Measurements from ENCODE around the gene PIGU. TPM values are rescaled to one million over a fixed set of nuclear protein-coding genes. Genes with fewer than 3 reads are reported as not detected.
"Not testable (repeated sequence)": the region's sequence is repeated elsewhere in the genome, so short reads cannot be mapped to it uniquely, and the experiment has no call there.

The PIGU gene
- total and polyA plus RNA-seq, 7 donors, result 9.5 to 34.2 (median 15.0) TPM

- intact Hi-C loops (cut with DNase I), result no loop called here
- peak overlapping the region; percentile 81 for H3K27ac ChIP-seq
- no peak for ATAC-seq
Measured at GRCh38 chr20:34675561-34675960, 1.3 kb downstream of the PIGU start.

GRCh38 chr20:34673412-34673811 lies 3.5 kb downstream of the PIGU start:
- DNase-seq (no peak), ATAC-seq (no peak)
- Histone ChIP-seq H3K27me3 (ENCODE audit: insufficient read depth in 3 of 3, low read length in 2 of 3) (no peaks in the 10 kb centered on the region), H3K9me3 (no peaks in the 10 kb centered on the region), H3K36me3 (ENCODE audit: insufficient read depth in 1 of 2, low read depth in 1 of 2) (no peaks in the 10 kb centered on the region), H3K27ac (no peak overlapping the region), H3K4me1 (peaks cover 12% of the 10 kb centered on the region), H3K4me3 (no peak overlapping the region)
- no peak for TF ChIP-seq CTCF (IDR thresholded peaks at IDR 0.05)
- WGBS, 3 donors, result 89 to 93% (median 89%) methylated on average over 5 of the region's 5 CpGs
- intact Hi-C loops (cut with DNase I), result no loop called here

More at GRCh38 chr20:34675561-34675960, 1.3 kb downstream of the PIGU start:
- DNase-seq, result no peak
- H3K36me3 ChIP-seq (ENCODE audit: insufficient read depth in 1 of 2, low read depth in 1 of 2), result no peaks in the 10 kb centered on the region
- no peaks in the 10 kb centered on the region for H3K27me3 ChIP-seq (ENCODE audit: insufficient read depth in 3 of 3, low read length in 2 of 3)
- H3K9me3 ChIP-seq, result no peaks in the 10 kb centered on the region
- peaks cover 12% of the 10 kb centered on the region for H3K4me1 ChIP-seq
- WGBS, 3 donors, result 17 to 25% (median 19%) methylated on average over 3 of the region's 3 CpGs
- peak overlapping the region; percentile 83 for H3K4me3 ChIP-seq
- no peak for TF ChIP-seq CTCF (IDR thresholded peaks at IDR 0.05)

- no peak overlapping the region for H3K27ac ChIP-seq
- no peaks in the 10 kb centered on the region for H3K9me3 ChIP-seq
- ATAC-seq, result no peak
- no peaks in the 10 kb centered on the region for H3K36me3 ChIP-seq (ENCODE audit: insufficient read depth in 1 of 2, low read depth in 1 of 2)
- H3K27me3 ChIP-seq (ENCODE audit: insufficient read depth in 3 of 3, low read length in 2 of 3), result no peaks in the 10 kb centered on the region
- WGBS, 3 donors, result 96 to 100% (median 98%) methylated on average over 1 of the region's 1 CpG
- TF ChIP-seq CTCF (IDR thresholded peaks at IDR 0.05), result no peak
- intact Hi-C loops (cut with DNase I), result no loop called here
- peaks cover 2% of the 10 kb centered on the region for H3K4me1 ChIP-seq
- no peak for DNase-seq
- H3K4me3 ChIP-seq, result no peak overlapping the region
Measured at GRCh38 chr20:34669094-34669493, 7.8 kb downstream of the PIGU start.

- H3K9me3 ChIP-seq; H3K27me3 ChIP-seq (ENCODE audit: insufficient read depth in 3 of 3, low read length in 2 of 3); H3K27ac ChIP-seq; ATAC-seq; DNase-seq; H3K36me3 ChIP-seq (ENCODE audit: insufficient read depth in 1 of 2, low read depth in 1 of 2); H3K4me3 ChIP-seq; intact Hi-C loops (cut with DNase I); H3K4me1 ChIP-seq: not testable (repeated sequence)
- WGBS, 3 donors, result 97 to 98% (median 98%) methylated on average over 7 of the region's 7 CpGs
Measured at GRCh38 chr20:34664751-34665150, 12.1 kb downstream of the PIGU start.

- H3K27ac ChIP-seq, result no peak overlapping the region
- no peaks in the 10 kb centered on the region for H3K27me3 ChIP-seq (ENCODE audit: insufficient read depth in 3 of 3, low read length in 2 of 3)
- intact Hi-C loops (cut with DNase I), result no loop called here
- WGBS, 3 donors, result 85 to 89% (median 86%) methylated on average over 5 of the region's 5 CpGs
- H3K4me1 ChIP-seq, result peaks cover 2% of the 10 kb centered on the region
- H3K4me3 ChIP-seq, result no peak overlapping the region
- TF ChIP-seq CTCF (IDR thresholded peaks at IDR 0.05), result no peak
- H3K9me3 ChIP-seq, result no peaks in the 10 kb centered on the region
- no peaks in the 10 kb centered on the region for H3K36me3 ChIP-seq (ENCODE audit: insufficient read depth in 1 of 2, low read depth in 1 of 2)
- DNase-seq (no peak), ATAC-seq (no peak)
Measured at GRCh38 chr20:34663213-34663943, 13.5 kb downstream of the PIGU start.

- intact Hi-C loops (cut with DNase I); DNase-seq; H3K9me3 ChIP-seq; H3K36me3 ChIP-seq (ENCODE audit: insufficient read depth in 1 of 2, low read depth in 1 of 2); H3K4me3 ChIP-seq; H3K27me3 ChIP-seq (ENCODE audit: insufficient read depth in 3 of 3, low read length in 2 of 3); ATAC-seq; H3K4me1 ChIP-seq; H3K27ac ChIP-seq: not testable (repeated sequence)
- 86 to 95% (median 88%) methylated on average over 5 of the region's 5 CpGs for WGBS, 3 donors
Measured at GRCh38 chr20:34661811-34662210, 15.1 kb downstream of the PIGU start.

GRCh38 chr20:34658654-34659053 lies 18.2 kb downstream of the PIGU start:
- H3K9me3 ChIP-seq, H3K27ac ChIP-seq: not testable (repeated sequence)

More at GRCh38 chr20:34658654-34659053, 18.2 kb downstream of the PIGU start:
- ATAC-seq; H3K4me3 ChIP-seq; H3K27me3 ChIP-seq (ENCODE audit: insufficient read depth in 3 of 3, low read length in 2 of 3); DNase-seq; intact Hi-C loops (cut with DNase I); H3K4me1 ChIP-seq: not testable (repeated sequence)
- WGBS, 3 donors, result 93 to 100% (median 96%) methylated on average over 7 to 30 of the region's 31 CpGs
- peaks cover 0 to 18% of the 10 kb centered on the region in 2 donors for H3K36me3 ChIP-seq (ENCODE audit: insufficient read depth in 1 of 2, low read depth in 1 of 2)

Measured in psoas muscle (tissue), 8 donors.